Astrocyte (in vitro differentiated cells and primary cell): Measurements from ENCODE around the gene EHD1.

Source experiments
- CTCF ChIP-seq: IDR thresholded peaks from 2 replicates; pipeline ENCODE4 v1.5.1; 2011; ENCODE audit warnings: low read depth, mild to moderate bottlenecking, inconsistent platforms, low read length, moderate library complexity; ENCODE audit not compliant: insufficient read depth
- EZH2 ChIP-seq: IDR thresholded peaks from 2 replicates; pipeline ENCODE4 v1.6.1; 2012; ENCODE audit warnings: mild to moderate bottlenecking, low read length, inconsistent platforms; ENCODE audit not compliant: insufficient read depth

DNA sequence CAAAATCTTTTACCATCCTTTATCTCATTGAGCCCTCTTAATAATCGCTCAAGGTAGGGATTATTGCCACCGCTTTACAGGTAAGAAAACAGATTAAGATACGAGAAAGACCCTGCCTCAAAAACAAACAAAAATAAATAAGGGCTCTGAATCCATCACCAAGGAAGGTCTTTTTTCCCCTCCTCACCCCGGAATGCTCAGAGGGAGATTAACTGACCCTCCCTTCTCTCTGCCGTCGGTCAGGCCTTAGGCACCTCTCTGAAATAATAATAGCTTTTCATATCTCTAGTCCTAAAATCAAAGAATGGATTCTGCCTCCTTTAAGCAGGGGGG, 39.2 kb upstream of the EHD1 start:
- TF ChIP-seq CTCF = no peak
- no peak for TF ChIP-seq EZH2
